Fibroblast of skin of back (primary cell): ENCODE results near the gene PTPRD.

Experiments
- DNase-seq: peaks from one replicate; pipeline ENCODE4 v3.0.0-alpha.2; 2013

PTPRD gene

GRCh38 chr9:8400378-8400777 lies 2212.4 kb downstream of the PTPRD start:
- no peak for DNase-seq

GRCh38 chr9:8395022-8395421 lies 2217.8 kb downstream of the PTPRD start:
- DNase-seq = no peak

DNA sequence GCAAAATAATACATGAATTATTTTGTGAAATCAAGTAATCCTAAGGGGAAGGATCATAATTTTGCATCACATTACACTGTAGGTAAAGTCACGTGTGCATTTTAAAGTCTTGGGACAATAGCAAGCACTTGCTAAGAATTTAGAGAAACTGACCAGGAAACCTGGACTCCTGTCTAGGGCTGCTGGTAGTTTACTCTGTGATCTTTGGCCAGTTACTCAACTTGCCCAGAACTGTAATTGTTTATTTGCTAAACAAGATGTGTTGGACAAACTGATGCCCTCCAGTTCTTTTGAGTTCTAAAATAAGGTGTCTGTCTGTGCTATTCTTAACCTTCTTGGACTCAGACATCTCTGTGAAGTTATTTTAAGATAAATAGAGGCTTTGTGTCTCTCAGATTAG lies 2218.5 kb downstream of the PTPRD start:
- no peak for DNase-seq

GRCh38 chr9:8392866-8393265 lies 2219.9 kb downstream of the PTPRD start:
- no peak for DNase-seq

- DNase-seq = no peak
These were observed 2221.2 kb downstream of the PTPRD start for GRCh38 chr9:8391566-8391965.

DNA sequence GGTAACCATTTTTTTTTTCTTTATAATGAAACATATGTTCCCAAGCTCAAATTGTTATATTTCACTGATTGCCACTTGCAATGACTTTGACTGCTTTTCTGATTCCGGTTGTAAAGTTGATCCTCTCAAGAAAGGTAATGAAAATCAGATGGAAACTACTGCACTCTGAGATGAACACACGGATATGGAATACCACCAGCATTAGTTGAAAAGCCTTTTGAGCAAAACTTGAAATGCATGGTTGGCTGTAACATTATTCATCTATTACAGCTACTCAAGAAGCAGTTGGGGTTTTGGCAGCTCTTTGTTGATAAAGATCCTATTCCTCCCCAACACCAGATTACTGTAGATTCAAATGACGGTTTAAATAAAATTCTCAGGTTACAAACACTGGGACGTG lies 2221.7 kb downstream of the PTPRD start:
- DNase-seq = no peak

DNA sequence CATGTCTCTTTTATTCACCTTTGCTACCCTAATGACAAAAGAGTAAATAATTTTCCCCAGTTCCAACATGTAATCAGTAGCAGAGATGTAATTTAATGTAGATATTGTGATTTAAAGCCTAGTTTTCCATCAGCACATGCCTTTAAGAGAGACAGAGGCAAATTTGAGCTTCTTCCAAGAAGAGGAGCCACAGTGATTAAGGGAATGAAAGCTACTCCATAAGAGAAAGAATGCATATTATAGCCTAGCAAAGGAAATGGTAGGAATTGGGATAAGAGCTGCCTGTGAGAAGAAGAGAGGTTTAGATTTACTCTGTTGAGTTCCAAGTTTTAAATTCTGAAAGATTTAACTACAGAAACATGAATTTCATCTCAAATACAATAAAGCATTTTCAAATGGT lies 2222.2 kb downstream of the PTPRD start:
- DNase-seq = no peak

DNA sequence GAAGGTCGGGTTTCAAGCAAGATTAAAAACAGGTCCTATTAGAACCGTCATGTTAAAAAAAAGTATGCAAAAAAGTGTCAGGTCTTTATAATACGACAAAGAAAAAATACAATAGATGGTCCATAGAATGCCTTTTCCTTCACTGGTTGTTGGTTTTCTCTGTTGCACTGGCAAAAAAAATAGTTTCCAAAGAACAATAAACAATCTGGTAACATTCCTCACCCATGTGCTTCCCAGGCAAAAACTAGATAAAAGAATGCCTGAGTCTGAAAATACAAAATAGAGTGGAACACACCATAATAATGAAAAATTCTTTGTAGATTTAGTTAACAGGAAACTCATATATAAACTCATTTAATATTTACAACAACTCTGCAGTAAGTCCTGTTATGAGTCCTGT lies 2223.3 kb downstream of the PTPRD start:
- peak; percentile 13 for DNase-seq

- no peak for DNase-seq
These were observed 2224.7 kb downstream of the PTPRD start for GRCh38 chr9:8388132-8388531.

DNA sequence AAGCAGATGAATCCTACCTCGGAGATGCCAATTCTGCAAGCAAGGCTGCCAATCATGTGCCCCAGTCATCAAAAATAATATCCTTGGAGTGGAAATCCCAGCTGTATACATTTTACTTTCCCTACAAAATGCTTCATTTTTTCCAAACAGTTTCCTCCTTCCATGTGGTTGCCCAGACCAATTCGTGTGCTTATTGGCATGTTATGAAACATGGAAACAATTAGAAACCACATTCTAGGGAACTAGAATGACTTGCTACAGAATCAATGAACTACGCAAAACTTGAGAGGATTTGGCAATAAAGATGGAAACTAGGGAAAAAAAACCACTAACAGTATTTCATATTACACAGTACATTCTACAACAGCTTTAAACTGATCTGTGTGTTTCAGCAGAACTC lies 2228.7 kb downstream of the PTPRD start:
- peak; percentile 45 for DNase-seq

DNA sequence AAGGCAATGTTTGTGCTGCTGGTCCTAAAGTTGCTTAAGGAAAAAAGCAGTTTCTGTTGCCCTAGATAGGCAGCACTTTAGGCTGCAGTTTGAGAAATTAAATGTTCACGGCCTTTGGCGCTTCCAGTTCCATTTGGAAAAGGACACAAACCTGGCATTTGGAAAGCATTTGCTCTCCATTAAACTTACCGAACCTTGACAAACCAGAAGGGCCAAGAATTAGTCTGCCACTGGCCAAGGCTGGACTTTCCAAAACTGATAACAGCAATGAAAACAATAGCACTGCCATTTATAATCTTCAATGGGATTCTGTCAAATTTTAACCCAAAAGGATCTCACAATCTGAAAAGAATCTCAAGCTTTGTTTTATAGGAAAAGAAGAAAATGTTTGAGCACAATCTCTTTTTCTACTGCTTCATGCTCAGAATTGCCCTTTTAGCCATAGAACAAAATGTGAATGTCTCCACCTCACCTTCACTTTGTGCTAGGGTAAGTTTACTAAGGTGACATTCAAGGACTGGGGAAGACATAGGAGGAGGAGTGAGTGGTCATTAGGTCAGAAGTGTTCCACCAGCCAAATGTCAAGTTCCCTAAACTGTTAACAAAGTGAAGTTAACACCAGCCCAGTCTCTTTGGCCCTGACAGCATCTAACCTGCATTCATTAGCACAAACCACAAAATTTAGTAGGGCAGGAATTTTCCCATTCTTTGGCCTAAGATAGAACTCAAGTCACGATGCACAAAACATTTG lies 2229.8 kb downstream of the PTPRD start:
- DNase-seq = no peak

GRCh38 chr9:8382266-8382665 lies 2230.5 kb downstream of the PTPRD start:
- no peak for DNase-seq

GRCh38 chr9:8381601-8382000 lies 2231.2 kb downstream of the PTPRD start:
- no peak for DNase-seq

- DNase-seq = no peak
These were observed 2238.3 kb downstream of the PTPRD start for GRCh38 chr9:8374471-8374870.

GRCh38 chr9:8371686-8372085 lies 2241.1 kb downstream of the PTPRD start:
- DNase-seq = no peak

- peak; percentile 89 for DNase-seq
These were observed 2246.5 kb downstream of the PTPRD start for GRCh38 chr9:8366161-8366926.

DNA sequence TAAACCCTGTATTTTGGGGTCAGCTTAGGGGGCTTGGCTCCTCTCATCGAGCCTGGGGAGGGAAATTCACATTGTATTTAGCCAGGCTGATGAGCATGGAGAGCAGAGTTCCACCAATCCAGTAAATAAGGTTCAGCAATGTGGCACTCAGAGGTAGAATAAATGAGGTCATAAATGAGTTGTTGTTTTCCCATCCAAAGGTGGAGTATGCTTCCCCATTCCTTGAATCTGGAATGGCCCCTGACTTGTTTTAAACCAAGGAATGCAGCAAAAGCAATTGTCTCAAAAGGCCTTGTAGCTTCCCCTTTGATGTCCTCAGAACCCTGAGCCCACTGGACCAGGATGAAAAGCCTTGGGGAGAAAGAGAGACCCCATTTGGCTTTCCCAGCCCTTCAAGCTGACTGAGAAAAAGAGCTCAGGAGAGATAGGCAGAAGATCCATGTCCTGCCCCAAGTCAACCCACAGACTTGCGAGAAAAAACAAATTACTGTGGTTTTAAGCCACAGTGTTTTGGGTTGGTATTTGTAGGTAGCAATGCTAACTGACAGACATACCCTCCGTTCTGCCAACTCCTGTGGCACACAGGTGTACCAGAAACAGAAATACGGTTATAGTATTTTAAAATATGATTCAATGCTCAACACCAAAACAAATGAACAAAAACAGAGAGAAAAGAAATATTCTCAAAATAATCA lies 2247.2 kb downstream of the PTPRD start:
- no peak for DNase-seq

DNA sequence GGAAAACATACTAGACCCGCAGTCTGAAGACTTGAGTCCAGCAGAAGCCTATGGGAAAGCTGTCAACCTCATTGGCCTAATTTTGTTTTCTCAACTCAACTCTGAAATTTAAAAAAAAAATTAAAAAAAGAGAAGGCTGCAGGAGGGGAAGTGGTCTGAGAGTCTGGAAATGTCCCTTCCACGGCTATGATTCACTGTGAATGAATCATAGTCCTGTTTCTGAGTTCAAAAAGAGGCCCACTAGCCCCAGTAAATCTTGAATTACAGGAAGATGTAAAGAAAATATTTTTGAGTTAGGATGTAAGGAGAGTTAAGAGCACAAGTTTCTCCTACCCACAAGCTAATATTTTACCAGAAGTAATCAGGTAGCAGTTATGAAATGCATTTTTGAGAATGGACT lies 2247.8 kb downstream of the PTPRD start:
- peak; percentile 88 for DNase-seq

DNA sequence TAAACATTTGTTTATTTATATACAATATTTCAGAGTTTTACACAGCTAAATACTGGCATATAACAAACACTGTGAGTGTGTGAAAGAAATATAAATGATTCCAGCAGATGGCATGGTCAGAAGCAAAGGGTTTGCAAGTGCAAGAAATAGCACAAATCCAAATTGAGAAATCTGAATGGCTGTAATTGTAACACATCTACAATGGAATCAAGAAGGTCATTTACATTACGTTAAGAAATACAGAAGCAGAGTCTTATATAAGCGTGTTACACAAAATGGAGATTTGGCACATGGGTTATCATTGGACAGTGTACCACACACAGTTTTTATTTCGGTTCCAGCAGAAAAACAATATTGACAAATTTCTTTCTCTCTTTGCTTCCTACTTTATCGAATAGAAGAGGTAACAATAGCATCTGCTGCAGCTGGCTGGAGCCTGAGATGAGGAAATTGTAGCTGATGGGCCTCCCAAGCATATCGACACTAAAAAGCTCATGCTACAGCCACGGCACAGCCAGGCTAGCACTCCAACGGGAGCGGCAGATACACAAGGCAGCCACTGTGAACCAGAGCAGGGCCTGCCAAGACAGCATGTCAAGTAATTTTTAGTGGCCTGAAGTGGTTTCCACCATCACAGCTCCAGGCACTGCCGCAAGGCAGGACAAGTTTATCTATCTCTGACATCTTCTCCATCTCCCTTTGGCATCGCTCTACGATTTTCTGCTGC lies 2248.6 kb downstream of the PTPRD start:
- no peak for DNase-seq

- no peak for DNase-seq
These were observed 2250.6 kb downstream of the PTPRD start for GRCh38 chr9:8362250-8362649.

DNA sequence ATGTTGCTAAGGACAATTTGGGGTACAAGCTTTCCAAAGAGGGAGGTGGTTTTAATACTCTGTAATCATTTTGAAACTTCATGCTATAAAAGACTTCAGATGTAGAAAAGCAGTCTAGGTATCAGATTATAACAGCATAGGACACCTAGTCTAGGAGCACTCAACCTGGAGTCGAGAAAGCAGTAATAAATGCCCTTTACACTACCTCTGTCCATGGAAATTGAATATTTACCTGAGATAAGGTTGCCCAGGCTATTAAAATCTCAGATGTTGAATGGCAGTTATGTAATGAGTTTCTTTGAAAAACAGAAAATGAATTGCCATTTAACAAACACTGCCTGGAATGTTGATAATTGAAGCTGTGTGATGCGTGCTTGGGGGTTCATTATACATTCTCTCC lies 2251.4 kb downstream of the PTPRD start:
- no peak for DNase-seq

DNA sequence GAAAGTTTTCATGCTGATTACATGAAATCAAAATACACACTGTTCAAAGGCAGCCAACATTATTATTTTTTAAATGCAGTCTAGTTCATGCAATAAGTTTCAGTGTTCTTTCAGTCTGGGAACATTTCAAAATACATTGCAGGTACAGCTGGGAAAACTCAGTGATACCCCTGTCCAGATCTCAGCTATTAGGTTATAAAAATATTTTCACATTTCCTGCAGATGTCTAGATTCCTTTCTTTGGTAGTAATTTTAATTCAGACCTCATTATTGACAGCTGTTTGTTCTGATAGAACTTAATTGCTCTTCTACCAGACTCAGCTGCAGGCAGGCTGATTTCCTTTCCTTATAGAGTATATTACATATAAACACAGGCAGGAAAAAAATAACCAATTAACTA lies 2256.4 kb downstream of the PTPRD start:
- no peak for DNase-seq

GRCh38 chr9:8351436-8351835 lies 2261.4 kb downstream of the PTPRD start:
- no peak for DNase-seq
